Liver (tissue), 9 donors: Measurements from ENCODE around the gene SASH1. TPM values are rescaled to one million over a fixed set of nuclear protein-coding genes. Genes with fewer than 3 reads are reported as not detected.

Experiments
- DNase-seq: peaks from one replicate; pipeline ENCODE4 v3.0.0-alpha.2; 2017; ENCODE audit warnings: low spot score
- H3K27ac ChIP-seq, 2 donors: one replicate each; pipeline ENCODE4 v1.7.0; 2013; ENCODE audit warnings: inconsistent platforms in 2 of 2, low read length in 2 of 2, control low read depth in 1 of 2, low read depth in 1 of 2, mild to moderate bottlenecking in 1 of 2
- H3K27me3 ChIP-seq, 4 donors: one replicate each; pipeline versions ENCODE4 v1.6.1 to v1.7.0; 2013; ENCODE audit warnings: low read length in 3 of 4, inconsistent platforms in 1 of 4, mild to moderate bottlenecking in 1 of 4, moderate library complexity in 1 of 4; ENCODE audit not compliant: control insufficient read depth in 4 of 4, insufficient read depth in 4 of 4
- H3K36me3 ChIP-seq, 4 donors: one replicate each; pipeline versions ENCODE4 v1.6.1 to v1.7.0; 2013; ENCODE audit warnings: low read length in 3 of 4, mild to moderate bottlenecking in 3 of 4, low read depth in 1 of 4, moderate library complexity in 1 of 4; ENCODE audit not compliant: control insufficient read depth in 4 of 4, insufficient read depth in 3 of 4
- H3K4me1 ChIP-seq, 4 donors: one replicate each; pipeline versions ENCODE4 v1.6.1 to v1.7.0; 2013; ENCODE audit warnings: low read length in 3 of 4, mild to moderate bottlenecking in 3 of 4, moderate library complexity in 1 of 4; ENCODE audit not compliant: control insufficient read depth in 4 of 4, insufficient read depth in 4 of 4
- H3K4me3 ChIP-seq, 3 donors: one replicate each; pipeline versions ENCODE4 v1.6.1 to v1.7.0; 2013; ENCODE audit warnings: low read length in 3 of 3, control low read depth in 1 of 3, low read depth in 1 of 3, mild to moderate bottlenecking in 1 of 3
- H3K9ac ChIP-seq, 2 donors: one replicate each; pipeline ENCODE4 v1.7.0; 2013; ENCODE audit warnings: low read length in 2 of 2, mild to moderate bottlenecking in 2 of 2, moderate library complexity in 2 of 2, control low read depth in 1 of 2, low read depth in 1 of 2
- H3K9me3 ChIP-seq, 4 donors: one replicate each; pipeline versions ENCODE4 v1.6.1 to v1.7.0; 2013; ENCODE audit warnings: low read length in 3 of 4; ENCODE audit not compliant: control insufficient read depth in 4 of 4
- ATF3 ChIP-seq: IDR thresholded peaks from 2 replicates; pipeline ENCODE4 v1.6.1; 2016; ENCODE audit warnings: antibody characterized with exemption
- EGR1 ChIP-seq, 2 donors: IDR thresholded peaks; 2 replicates each; pipeline ENCODE4 v1.6.1; 2016 to 2018; ENCODE audit warnings: antibody characterized with exemption in 2 of 2, low read depth in 2 of 2
- FOXA1 ChIP-seq: IDR thresholded peaks from 2 replicates; pipeline ENCODE4 v1.6.1; 2016; ENCODE audit warnings: antibody characterized with exemption
- GABPA ChIP-seq, 2 donors: IDR thresholded peaks in 1 of 2; conservative IDR thresholded peaks in 1 of 2; 2 replicates each; pipeline ENCODE4 v1.6.1; 2016; ENCODE audit warnings: antibody characterized with exemption in 2 of 2, mild to moderate bottlenecking in 1 of 2, moderate library complexity in 1 of 2
- HNF4A ChIP-seq, 2 donors: conservative IDR thresholded peaks; 2 replicates each; pipeline ENCODE4 v1.6.1; 2016; ENCODE audit warnings: antibody characterized with exemption in 2 of 2, mild to moderate bottlenecking in 2 of 2
- HNF4G ChIP-seq: IDR thresholded peaks from 2 replicates; pipeline ENCODE4 v1.6.1; 2016; ENCODE audit warnings: antibody characterized with exemption
- JUND ChIP-seq, 2 donors: IDR thresholded peaks; 2 replicates each; pipeline ENCODE4 v1.6.1; 2016; ENCODE audit warnings: antibody characterized with exemption in 2 of 2
- MAX ChIP-seq: IDR thresholded peaks from 2 replicates; pipeline ENCODE4 v1.6.1; 2016; ENCODE audit warnings: antibody characterized with exemption
- NR2F2 ChIP-seq: IDR thresholded peaks from 2 replicates; pipeline ENCODE4 v1.6.1; 2016; ENCODE audit warnings: antibody characterized with exemption
- RAD21 ChIP-seq, 2 donors: IDR thresholded peaks; 2 replicates each; pipeline ENCODE4 v1.6.1; 2016; ENCODE audit warnings: antibody characterized with exemption in 2 of 2, mild to moderate bottlenecking in 2 of 2
- REST ChIP-seq: IDR thresholded peaks from 2 replicates; pipeline ENCODE4 v1.6.1; 2016; ENCODE audit warnings: antibody characterized with exemption, mild to moderate bottlenecking
- TAF1 ChIP-seq: conservative IDR thresholded peaks from 2 replicates; pipeline ENCODE4 v1.6.1; 2016; ENCODE audit warnings: antibody characterized with exemption, mild to moderate bottlenecking
- ZBTB33 ChIP-seq: IDR thresholded peaks from 2 replicates; pipeline ENCODE4 v1.6.1; 2016; ENCODE audit warnings: antibody characterized with exemption
- WGBS: extraction: QIAGEN DNeasy Blood & Tissue Kit; methylation state at CpG from one replicate; pipeline ENCODE4 v1.1.7; 2013; 5-methylcytosine and 5-hydroxymethylcytosine counted together
- polyA plus RNA-seq, 2 donors: library from polyadenylated mRNA; stranded (reverse) in 1 of 2; unstranded in 1 of 2; fragments of 200-250 nt in 1 of 2; fragments of >200 nt in 1 of 2; fragmentation: Nextera tagmentation in 1 of 2; extraction: Ambion mirVana in 1 of 2; gene quantifications; one replicate each; pipeline versions ENCODE4 v1.2.1 to v1.2.3, GENCODE V29; 2013 to 2015
- total RNA-seq, 2 donors: library from RNA; depleted of rRNA; stranded (reverse); fragments of >200 nt; gene quantifications; one replicate each; pipeline ENCODE4 v1.2.3, GENCODE V29; 2014
- donor health status: healthy.
- donor health status: healthy.
- donor health status: healthy.
- donor health status: healthy.
- donor health status: healthy.

SASH1 gene
- total and polyA plus RNA-seq, 4 donors = 3.5 to 16.4 (median 7.6) TPM

- no peak overlapping the region for H3K4me3 ChIP-seq
- H3K4me1 ChIP-seq = peaks cover 2 to 17% (median 14%) of the 10 kb centered on the region in 4 donors
- H3K9me3 ChIP-seq = no peaks in the 10 kb centered on the region
- no peak overlapping the region for H3K27ac ChIP-seq
- WGBS = 79% methylated on average over 4 of the region's 4 CpGs
- H3K27me3 ChIP-seq = no peaks in the 10 kb centered on the region
- no peak for DNase-seq
- no peak overlapping the region for H3K9ac ChIP-seq
- TF ChIP-seq NR2F2 (no peak), TAF1 (no peak), EGR1 (IDR thresholded peaks at IDR 0.05; ENCODE audit: low read depth in 2 of 2) (no peak), RAD21 (IDR thresholded peaks at IDR 0.05) (no peak), ATF3 (no peak), MAX (no peak)
- H3K36me3 ChIP-seq = no peaks in the 10 kb centered on the region
These were observed 2.9 kb downstream of the SASH1 start for GRCh38 chr6:148345578-148345977.

DNA sequence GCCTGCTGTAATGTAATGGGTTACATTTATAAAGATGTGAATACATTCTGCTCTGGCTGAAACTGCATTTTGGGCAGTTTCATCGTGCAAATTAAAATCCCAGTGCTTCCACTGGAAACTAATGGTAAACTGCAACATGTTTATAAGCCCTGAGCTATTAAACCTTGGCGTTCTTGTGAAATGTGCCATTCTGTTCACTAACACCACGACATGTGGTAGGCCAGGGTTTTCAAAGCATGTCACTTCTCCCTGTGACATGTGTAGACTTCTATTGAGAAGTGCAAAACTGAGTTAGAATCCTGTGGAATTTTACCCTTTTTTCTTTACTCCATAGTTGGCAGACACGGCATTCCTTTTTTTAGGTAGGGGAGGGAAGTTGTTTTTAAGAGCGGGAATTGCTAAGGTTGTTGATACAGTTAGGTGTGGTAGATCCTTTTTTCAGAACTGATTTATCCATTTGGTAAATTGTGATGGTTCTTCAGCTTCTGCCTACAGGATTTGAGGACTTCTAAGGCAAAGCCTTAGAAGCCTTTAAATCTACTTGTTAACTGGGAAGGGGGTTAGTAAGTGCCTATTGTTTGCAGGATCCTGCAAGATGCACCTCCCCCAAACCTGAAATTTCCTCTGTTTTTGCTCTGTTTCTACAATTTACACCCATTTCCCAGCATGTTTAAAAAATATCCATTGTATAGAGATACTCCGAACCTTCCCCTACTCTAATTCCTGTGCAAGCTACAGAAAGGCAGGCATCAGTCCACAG lies 4.2 kb downstream of the SASH1 start:
- TF ChIP-seq HNF4A (conservative IDR thresholded peaks at IDR 0.05) (no peak), JUND (IDR thresholded peaks at IDR 0.05) (no peak), FOXA1 (no peak), RAD21 (IDR thresholded peaks at IDR 0.05) (no peak), REST (no peak), TAF1 (no peak), NR2F2 (no peak), GABPA (IDR thresholded peaks at IDR 0.05 in 1 of 2, conservative IDR thresholded peaks at IDR 0.05 in 1 of 2) (no peak), HNF4G (no peak), ZBTB33 (no peak)
- 72% methylated on average over 6 of the region's 6 CpGs for WGBS
- Histone ChIP-seq H3K27me3 (no peaks in the 10 kb centered on the region), H3K27ac (no peak overlapping the region), H3K36me3 (no peaks in the 10 kb centered on the region), H3K4me3 (no peak overlapping the region), H3K9me3 (no peaks in the 10 kb centered on the region), H3K9ac (no peak overlapping the region), H3K4me1 (peaks cover 2 to 16% (median 11%) of the 10 kb centered on the region in 4 donors)
- no peak for DNase-seq
